ENCODE results near the gene IL17C.
"Not testable (repeated sequence)": the region's sequence is repeated elsewhere in the genome, so short reads cannot be mapped to it uniquely, and the experiment has no call there.

The IL17C gene

GRCh38 chr16:88602091-88602490 is 36.3 kb upstream of the IL17C start:
- no peak overlapping the region for H3K4me3 ChIP-seq
- peak overlapping the region in 7 of 11 experiments; percentile 21 to 71 (median 58); a peak in 8 of 22 replicates for H3K9ac ChIP-seq
- H3K27ac ChIP-seq = peak overlapping the region in 4 of 11 experiments; percentile 67 to 81 (median 78); a peak in 6 of 22 replicates
- 0 out of 22 replicates have a peak, but pooled peaks of 1 of the 11 experiments have one; percentile 21 for TF ChIP-seq Cebpa-rat (IDR thresholded peaks at IDR 0.05)
- peak overlapping the region in 9 of 11 experiments; percentile 87 to 98 (median 94); a peak in 17 of 22 replicates for H3K4me2 ChIP-seq
- H3K9me3 ChIP-seq (replicated peaks in 1 of 11) = no peaks in the 10 kb centered on the region
- H3K27me3 ChIP-seq = no peaks in the 10 kb centered on the region
- H4K20me1 ChIP-seq = peaks cover 22 to 88% (median 62%) of the 10 kb centered on the region in 11 experiments; a peak in 20 of 22 replicates
- peaks cover 60 to 87% (median 76%) of the 10 kb centered on the region in 11 experiments for H3K36me3 ChIP-seq
- H3K4me1 ChIP-seq = peaks cover 44 to 80% (median 75%) of the 10 kb centered on the region in 10 experiments

GRCh38 chr16:88605186-88606147 is 32.9 kb upstream of the IL17C start:
- H3K27ac ChIP-seq = no peak overlapping the region
- peaks cover 74 to 99% (median 95%) of the 10 kb centered on the region in 11 experiments for H3K36me3 ChIP-seq
- H3K4me3 ChIP-seq = no peak overlapping the region
- H3K9ac ChIP-seq = no peak overlapping the region; a peak in 1 of 22 replicates
- TF ChIP-seq Cebpa-rat (IDR thresholded peaks at IDR 0.05) = peak in 1 of 11 experiments; percentile 48; a peak in 2 of 22 replicates
- no peaks in the 10 kb centered on the region for H3K9me3 ChIP-seq (replicated peaks in 1 of 11)
- peak overlapping the region in 9 of 11 experiments; percentile 34 to 78 (median 67); a peak in 16 of 22 replicates for H3K4me2 ChIP-seq
- peaks cover 40 to 88% (median 70%) of the 10 kb centered on the region in 11 experiments; a peak in 20 of 22 replicates for H4K20me1 ChIP-seq
- H3K4me1 ChIP-seq = peaks cover 26 to 65% (median 60%) of the 10 kb centered on the region in 10 experiments
- no peaks in the 10 kb centered on the region for H3K27me3 ChIP-seq

DNA sequence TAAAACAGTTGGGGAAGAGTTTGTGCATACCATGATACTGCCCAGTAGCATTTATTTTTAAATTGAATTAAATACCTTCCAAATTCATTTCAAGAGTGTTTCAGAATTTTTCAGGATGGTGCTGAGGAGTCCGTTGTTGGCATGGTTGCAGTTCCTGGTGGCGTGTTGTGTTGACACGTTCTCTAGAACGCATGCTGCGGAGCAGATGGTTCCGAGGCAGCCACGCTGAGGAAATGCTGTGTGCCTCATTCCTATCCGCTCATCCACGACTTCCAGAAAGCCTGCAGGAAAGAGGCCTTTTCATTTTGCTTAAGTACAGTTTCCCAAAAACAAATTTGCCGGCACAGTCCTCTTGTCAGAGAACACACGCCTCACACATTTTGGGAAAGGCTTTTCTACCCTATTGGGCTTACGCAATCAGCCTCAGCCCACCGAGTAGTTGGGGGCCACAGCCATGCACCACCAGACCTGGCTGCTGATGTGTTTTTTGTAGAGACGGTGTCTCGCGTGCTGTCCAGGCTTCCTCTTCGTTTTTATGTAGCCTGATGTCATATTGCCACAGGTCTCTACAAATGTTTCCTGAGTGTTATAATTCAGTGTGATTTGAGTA is 32.1 kb upstream of the IL17C start:
- peak in 5 of 11 experiments; percentile 49 to 76 (median 59); a peak in 6 of 22 replicates for TF ChIP-seq Cebpa-rat (IDR thresholded peaks at IDR 0.05)
- H3K27ac ChIP-seq = peak overlapping the region in 3 of 11 experiments; percentile 7 to 9 (median 8); a peak in 1 of 22 replicates
- peaks cover 18 to 57% (median 52%) of the 10 kb centered on the region in 10 experiments for H3K4me1 ChIP-seq
- H4K20me1 ChIP-seq = peaks cover 40 to 88% (median 68%) of the 10 kb centered on the region in 11 experiments; a peak in 20 of 22 replicates
- no peak overlapping the region for H3K4me3 ChIP-seq
- 0 out of 22 replicates have a peak overlapping the region, but pooled peaks of 1 of the 11 experiments have one; percentile 41 for H3K9ac ChIP-seq
- H3K36me3 ChIP-seq = peaks cover 74 to 99% (median 95%) of the 10 kb centered on the region in 11 experiments
- no peaks in the 10 kb centered on the region for H3K27me3 ChIP-seq
- no peaks in the 10 kb centered on the region for H3K9me3 ChIP-seq (replicated peaks in 1 of 11)
- H3K4me2 ChIP-seq = peak overlapping the region in 9 of 11 experiments; percentile 44 to 78 (median 68); a peak in 17 of 22 replicates

DNA sequence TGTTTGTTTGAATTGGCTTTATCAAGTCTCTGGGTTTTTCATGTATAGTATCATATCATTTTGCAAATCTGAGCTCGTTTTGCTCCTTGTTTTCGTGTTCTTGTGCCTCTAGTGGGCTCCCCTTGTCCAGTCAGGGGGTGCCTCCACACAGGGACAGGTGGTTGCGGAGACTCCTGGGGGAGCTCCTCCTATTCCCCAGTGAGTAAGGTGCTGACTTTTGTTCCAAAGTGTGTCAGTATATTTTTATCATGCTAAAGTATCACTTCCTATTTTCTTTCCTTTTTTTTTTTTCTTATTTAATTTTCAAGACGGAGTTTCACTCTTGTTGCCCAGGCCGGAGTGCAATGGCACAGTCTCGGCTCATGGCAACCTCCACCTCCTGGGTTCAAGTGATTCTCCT is 30.3 kb upstream of the IL17C start:
- H3K9me3 ChIP-seq (replicated peaks in 1 of 11) = no peaks in the 10 kb centered on the region
- peaks cover 38 to 88% (median 64%) of the 10 kb centered on the region in 11 experiments; a peak in 21 of 22 replicates for H4K20me1 ChIP-seq
- no peak for TF ChIP-seq Cebpa-rat (IDR thresholded peaks at IDR 0.05)
- peak overlapping the region; percentile 55 to 79 (median 68) for H3K4me2 ChIP-seq
- H3K36me3 ChIP-seq = peaks cover 76 to 99% (median 95%) of the 10 kb centered on the region in 11 experiments
- peak overlapping the region in 5 of 11 experiments; percentile 21 to 56 (median 30); a peak in 6 of 22 replicates for H3K9ac ChIP-seq
- no peaks in the 10 kb centered on the region for H3K27me3 ChIP-seq
- H3K27ac ChIP-seq = 0 out of 22 replicates have a peak overlapping the region, but pooled peaks of 3 of the 11 experiments have one; percentile 2 to 34 (median 15)
- peaks cover 16 to 48% (median 44%) of the 10 kb centered on the region in 10 experiments for H3K4me1 ChIP-seq
- no peak overlapping the region for H3K4me3 ChIP-seq

GRCh38 chr16:88609426-88609825 is 28.9 kb upstream of the IL17C start:
- H3K4me2 ChIP-seq; H3K27ac ChIP-seq; H3K4me3 ChIP-seq; H3K27me3 ChIP-seq; H3K9ac ChIP-seq; H3K9me3 ChIP-seq (replicated peaks in 1 of 11): not testable (repeated sequence)
- Histone ChIP-seq H3K4me1 (peaks cover 27 to 62% (median 57%) of the 10 kb centered on the region in 10 experiments), H4K20me1 (peaks cover 51 to 99% (median 78%) of the 10 kb centered on the region in 11 experiments), H3K36me3 (peaks cover 84 to 100% (median 93%) of the 10 kb centered on the region in 11 experiments)

DNA sequence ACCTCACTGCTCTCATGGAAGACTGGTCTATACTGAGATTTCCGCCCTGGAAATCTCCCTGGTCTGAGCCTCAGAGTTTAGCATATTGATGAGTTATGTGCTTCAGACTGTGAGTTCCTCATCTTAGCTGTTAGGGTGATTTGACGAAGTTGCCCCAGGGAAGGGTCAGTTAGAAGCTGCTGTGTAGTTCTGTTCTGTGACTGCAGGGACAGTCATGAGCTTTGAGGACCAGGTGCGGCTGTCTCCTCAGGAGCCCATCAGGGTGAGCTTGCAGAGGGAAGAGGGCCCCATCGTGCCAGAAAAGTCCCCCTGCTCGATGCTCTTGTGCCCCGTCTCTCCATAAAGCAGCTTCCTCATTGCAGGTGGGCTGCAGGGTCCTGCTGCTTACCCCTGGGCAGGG is 28.3 kb upstream of the IL17C start:
- H3K4me2 ChIP-seq = no peak overlapping the region
- H3K4me1 ChIP-seq = peaks cover 34 to 64% (median 62%) of the 10 kb centered on the region in 10 experiments
- no peak overlapping the region for H3K27ac ChIP-seq
- no peak for TF ChIP-seq Cebpa-rat (IDR thresholded peaks at IDR 0.05)
- H3K9ac ChIP-seq = peak overlapping the region in 1 of 11 experiments; percentile 21; a peak in 1 of 22 replicates
- H4K20me1 ChIP-seq = peaks cover 56 to 100% (median 84%) of the 10 kb centered on the region in 11 experiments
- H3K9me3 ChIP-seq (replicated peaks in 1 of 11) = no peaks in the 10 kb centered on the region
- no peak overlapping the region for H3K4me3 ChIP-seq
- H3K27me3 ChIP-seq = no peaks in the 10 kb centered on the region
- peaks cover 78 to 99% (median 87%) of the 10 kb centered on the region in 11 experiments for H3K36me3 ChIP-seq

GRCh38 chr16:88610909-88611812 is 27.2 kb upstream of the IL17C start:
- H3K4me1 ChIP-seq = peaks cover 43 to 64% (median 62%) of the 10 kb centered on the region in 10 experiments
- no peaks in the 10 kb centered on the region for H3K27me3 ChIP-seq
- TF ChIP-seq Cebpa-rat (IDR thresholded peaks at IDR 0.05) = no peak
- H4K20me1 ChIP-seq = peaks cover 63 to 100% (median 84%) of the 10 kb centered on the region in 11 experiments
- H3K4me3 ChIP-seq = no peak overlapping the region
- H3K4me2 ChIP-seq = no peak overlapping the region
- H3K27ac ChIP-seq = no peak overlapping the region
- no peak overlapping the region for H3K9ac ChIP-seq
- H3K36me3 ChIP-seq = peaks cover 72 to 99% (median 83%) of the 10 kb centered on the region in 11 experiments
- no peaks in the 10 kb centered on the region for H3K9me3 ChIP-seq (replicated peaks in 1 of 11)
